Measurements from ENCODE around the gene EFCAB3.
"Not testable (repeated sequence)": the region's sequence is repeated elsewhere in the genome, so short reads cannot be mapped to it uniquely, and the experiment has no call there.

Gene EFCAB3

GRCh38 chr17:62380253-62380652, at the start of gene EFCAB3:
Gene EFCAB3, plus strand, starts transcription at chr17:62380553. Its CDS starts 2,427 bp downstream, at chr17:62382980.
- no peak for DNase-seq

- DNase-seq, result no peak
These were observed 43.8 kb upstream of the EFCAB3 start for GRCh38 chr17:62336527-62336926.

GRCh38 chr17:62343764-62344270, 36.5 kb upstream of the EFCAB3 start:
- no peak for DNase-seq

GRCh38 chr17:62351176-62351575, 29.2 kb upstream of the EFCAB3 start:
- DNase-seq, result no peak

- no peak for DNase-seq
These were observed 14.2 kb upstream of the EFCAB3 start for GRCh38 chr17:62366191-62366590.

GRCh38 chr17:62381561-62381960, 1.2 kb downstream of the EFCAB3 start:
- DNase-seq, result no peak

- DNase-seq, result no peak
These were observed 8.5 kb downstream of the EFCAB3 start for GRCh38 chr17:62388856-62389255.

GRCh38 chr17:62392908-62393307, 12.6 kb downstream of the EFCAB3 start:
- no peak for DNase-seq

- no peak for DNase-seq
These were observed 18.5 kb downstream of the EFCAB3 start for GRCh38 chr17:62398891-62399290.

GRCh38 chr17:62405451-62405850, 25.1 kb downstream of the EFCAB3 start:
- no peak for DNase-seq

- DNase-seq, result not testable (repeated sequence)
These were observed 32.7 kb downstream of the EFCAB3 start for GRCh38 chr17:62413090-62413489.

- peak; percentile 87 for DNase-seq
These were observed 43.5 kb downstream of the EFCAB3 start, which contains the start of gene METTL2A for GRCh38 chr17:62423647-62424461. Gene METTL2A, plus strand, starts transcription at chr17:62423897. Its CDS starts 6 bp downstream, at chr17:62423903.

GRCh38 chr17:62426214-62426613, 45.9 kb downstream of the EFCAB3 start:
- not testable (repeated sequence) for DNase-seq

- not testable (repeated sequence) for DNase-seq
These were observed 54.9 kb downstream of the EFCAB3 start for GRCh38 chr17:62435251-62435650.

GRCh38 chr17:62441181-62441580, 60.8 kb downstream of the EFCAB3 start:
- DNase-seq, result not testable (repeated sequence)

- no peak for DNase-seq
These were observed 63.7 kb downstream of the EFCAB3 start for GRCh38 chr17:62444063-62444462.

GRCh38 chr17:62445791-62446190, 65.4 kb downstream of the EFCAB3 start:
- DNase-seq, result not testable (repeated sequence)

GRCh38 chr17:62452195-62452594, 71.8 kb downstream of the EFCAB3 start:
- DNase-seq, result not testable (repeated sequence)

- not testable (repeated sequence) for DNase-seq
These were observed 72.7 kb downstream of the EFCAB3 start for GRCh38 chr17:62453041-62453440.

- peak; percentile 31 for DNase-seq
These were observed 73.3 kb downstream of the EFCAB3 start for GRCh38 chr17:62453656-62454055.

- not testable (repeated sequence) for DNase-seq
These were observed 73.8 kb downstream of the EFCAB3 start for GRCh38 chr17:62454111-62454510.

- DNase-seq, result no peak
These were observed 75.7 kb downstream of the EFCAB3 start for GRCh38 chr17:62456016-62456415.

- DNase-seq, result not testable (repeated sequence)
These were observed 78.1 kb downstream of the EFCAB3 start for GRCh38 chr17:62458483-62458882.

- DNase-seq, result not testable (repeated sequence)
These were observed 84.1 kb downstream of the EFCAB3 start for GRCh38 chr17:62464422-62464821.
